Fibroblast of villous mesenchyme (primary cell): ENCODE results near the gene RPS23. TPM values are rescaled to one million over a fixed set of nuclear protein-coding genes. Genes with fewer than 3 reads are reported as not detected.

Source experiments
- DNase-seq: peaks from one replicate; pipeline ENCODE4 v3.0.0-alpha.2; 2010; ENCODE audit warnings: low read depth
- H3K4me3 ChIP-seq: 2 replicates; pipeline ENCODE4 v1.5.1; 2011; ENCODE audit warnings: low read depth, mild to moderate bottlenecking, low read length
- CTCF ChIP-seq: IDR thresholded peaks from 2 replicates; pipeline ENCODE4 v1.5.1; 2012; ENCODE audit warnings: low read depth, mild to moderate bottlenecking, low read length; ENCODE audit not compliant: insufficient read depth
- total RNA-seq: library from RNA; depleted of rRNA; stranded (reverse); fragments of >200 nt; gene quantifications from 2 replicates; pipeline ENCODE4 v1.2.3, GENCODE V29; 2012

The RPS23 gene
- total RNA-seq, 1 donor, result 2,371 TPM

- no peak for TF ChIP-seq CTCF
- DNase-seq, result no peak
- H3K4me3 ChIP-seq, result no peak overlapping the region
Observed at GRCh38 chr5:82319192-82319591, 41.0 kb upstream of the RPS23 start.

- H3K4me3 ChIP-seq, result no peak overlapping the region
- peak; percentile 21 for DNase-seq
- no peak for TF ChIP-seq CTCF
Observed at GRCh38 chr5:82314964-82315758, 37.0 kb upstream of the RPS23 start.

- no peak overlapping the region for H3K4me3 ChIP-seq
- no peak for DNase-seq
- no peak for TF ChIP-seq CTCF
Observed at GRCh38 chr5:82313016-82313415, 34.9 kb upstream of the RPS23 start.

GRCh38 chr5:82312373-82312856 lies 34.3 kb upstream of the RPS23 start:
- H3K4me3 ChIP-seq, result no peak overlapping the region
- TF ChIP-seq CTCF, result peak; percentile 97

GRCh38 chr5:82309091-82309531 lies 31.0 kb upstream of the RPS23 start:
- no peak for TF ChIP-seq CTCF
- no peak overlapping the region for H3K4me3 ChIP-seq
- DNase-seq, result peak; percentile 91

More at GRCh38 chr5:82312373-82312856, 34.3 kb upstream of the RPS23 start:
- peak; percentile 86 for DNase-seq

GRCh38 chr5:82308416-82308815 lies 30.3 kb upstream of the RPS23 start:
- DNase-seq, result no peak
- TF ChIP-seq CTCF, result no peak
- no peak overlapping the region for H3K4me3 ChIP-seq
